Neural cell (in vitro differentiated cells): ENCODE results near the gene ZNF385C.

Experiments used
- CTCF ChIP-seq: fragments of 450-650 bp; IDR thresholded peaks from 2 replicates; pipeline ENCODE4 v1.5.1; 2014; ENCODE audit warnings: antibody characterized with exemption, mild to moderate bottlenecking, moderate library complexity; ENCODE audit not compliant: poor library complexity, severe bottlenecking
- EP300 ChIP-seq: fragments of 450-650 bp; conservative IDR thresholded peaks from 2 replicates; pipeline ENCODE4 v1.6.1; 2014; ENCODE audit warnings: antibody characterized with exemption, mild to moderate bottlenecking, moderate library complexity; ENCODE audit not compliant: poor library complexity, severe bottlenecking
- RAD21 ChIP-seq: fragments of 450-650 bp; conservative IDR thresholded peaks from 2 replicates; pipeline ENCODE4 v1.6.1; 2014; ENCODE audit warnings: antibody characterized with exemption, mild to moderate bottlenecking, moderate library complexity
- REST ChIP-seq: IDR thresholded peaks from 2 replicates; pipeline ENCODE4 v1.6.1; 2012; ENCODE audit warnings: borderline replicate concordance

- TF ChIP-seq CTCF (no peak), REST (no peak), RAD21 (no peak), EP300 (no peak)
Observed at GRCh38 chr17:42028791-42029127, 69.5 kb downstream of the ZNF385C start.
